GM21825 (cell line): ENCODE results near the gene FCSK.
"Not testable (repeated sequence)": the region's sequence is repeated elsewhere in the genome, so short reads cannot be mapped to it uniquely, and the experiment has no call there.

Experiments
- ATAC-seq: cut with Tn5 transposase; IDR thresholded peaks from one replicate; pipeline ENCODE4 v1.9.1; 2021; ENCODE audit warnings: mild to moderate bottlenecking, moderate library complexity; ENCODE audit not compliant: unreplicated experiment

Gene FCSK

GRCh38 chr16:70522216-70523075 lies 68.1 kb downstream of the FCSK start:
- no peak for ATAC-seq

- peak; percentile 65 for ATAC-seq
These were observed 68.8 kb downstream of the FCSK start, which contains the start of gene COG4 for GRCh38 chr16:70523076-70523742. Gene COG4 (minus strand): TSS chr16:70523554. CDS start chr16:70523543, 11 bp downstream.

GRCh38 chr16:70523743-70524398 lies 69.5 kb downstream of the FCSK start, which contains the start of gene SF3B3:
Gene SF3B3 (plus strand): TSS chr16:70523816. CDS start chr16:70526657, 2,841 bp downstream.
- peak; percentile 47 for ATAC-seq

GRCh38 chr16:70524399-70524825 lies 70.0 kb downstream of the FCSK start:
- not testable (repeated sequence) for ATAC-seq

GRCh38 chr16:70526403-70526802 lies 72.0 kb downstream of the FCSK start:
- no peak for ATAC-seq

DNA sequence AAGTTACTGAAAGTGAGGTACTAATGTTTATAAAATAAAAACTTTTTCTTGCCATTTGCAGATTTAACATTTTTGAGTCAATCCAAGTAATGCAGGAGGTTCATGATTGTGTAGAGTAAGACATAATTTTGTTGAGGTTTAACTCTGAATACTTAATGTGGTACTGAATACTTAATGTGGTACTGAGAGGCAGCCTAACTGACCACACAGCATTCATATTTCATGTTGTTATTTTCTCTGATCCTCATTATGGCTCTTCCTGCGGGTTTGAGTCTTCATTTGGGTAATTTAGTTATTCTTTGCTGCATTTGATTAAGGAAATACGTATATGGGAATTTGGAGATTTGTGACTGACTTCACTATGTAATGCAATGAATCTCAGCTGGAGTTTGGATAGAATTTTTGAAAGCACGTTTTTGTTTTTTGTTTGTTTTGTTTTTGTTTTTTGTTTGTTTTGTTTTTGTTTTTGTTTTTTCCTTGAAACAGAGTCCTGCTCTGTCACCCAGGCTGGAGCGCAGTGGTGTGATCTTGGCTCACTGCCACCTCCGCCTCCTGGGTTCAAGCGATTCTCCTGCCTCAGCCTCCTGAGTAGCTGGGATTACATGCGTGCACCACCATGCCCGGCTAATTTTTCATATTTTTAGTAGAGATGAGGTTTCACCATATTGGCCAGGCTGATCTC lies 73.1 kb downstream of the FCSK start:
- ATAC-seq: no peak

DNA sequence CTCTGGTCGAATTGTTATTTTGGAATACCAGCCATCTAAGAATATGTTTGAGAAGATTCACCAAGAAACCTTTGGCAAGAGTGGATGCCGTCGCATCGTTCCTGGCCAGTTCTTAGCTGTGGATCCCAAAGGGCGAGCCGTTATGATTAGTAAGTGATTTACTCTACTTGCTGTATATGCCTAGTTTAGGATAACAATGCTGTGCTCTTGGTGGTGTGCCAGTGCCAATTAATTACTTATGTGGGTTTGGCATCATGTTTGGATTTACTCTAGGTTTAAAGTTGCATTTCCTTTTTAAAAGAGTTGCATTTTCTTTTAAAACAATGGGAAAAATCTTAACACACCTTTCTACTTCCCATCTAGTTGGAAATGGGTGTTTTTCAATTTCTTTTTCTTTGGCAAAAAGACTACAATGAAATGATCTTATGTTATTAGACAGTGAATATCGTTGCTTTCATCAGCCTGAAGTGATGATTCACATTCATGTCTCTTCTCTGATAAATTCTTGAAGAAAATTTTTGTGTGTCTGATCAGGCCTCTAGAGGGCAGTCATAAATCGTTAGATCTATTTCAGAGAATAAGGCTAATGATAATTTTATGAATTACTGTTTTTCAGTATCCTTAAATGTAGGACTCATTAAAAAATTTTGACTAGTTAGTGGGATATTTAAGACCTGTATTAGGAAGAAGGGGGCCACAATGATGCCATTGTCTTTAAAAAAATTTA lies 74.8 kb downstream of the FCSK start:
- no peak for ATAC-seq
